HFFc6 (cell line): Measurements from ENCODE around the gene MCC. TPM values are rescaled to one million over a fixed set of nuclear protein-coding genes. Genes with fewer than 3 reads are reported as not detected.

ENCODE experiments used
- DNase-seq: peaks from one replicate; pipeline ENCODE4 v3.0.0-alpha.2; 2018
- H3K27ac Mint-ChIP-seq: 2 replicates; pipeline ENCODE4 v1.8.0; 2020; ENCODE audit warnings: mild to moderate bottlenecking, mixed read lengths
- H3K27me3 Mint-ChIP-seq: 2 replicates; pipeline ENCODE4 v1.8.0; 2021; ENCODE audit warnings: mild to moderate bottlenecking, moderate library complexity, mixed read lengths; ENCODE audit not compliant: insufficient read depth
- H3K36me3 Mint-ChIP-seq: 2 replicates; pipeline ENCODE4 v1.8.0; 2021; ENCODE audit warnings: low read depth, mixed read lengths
- H3K4me1 Mint-ChIP-seq: 2 replicates; pipeline ENCODE4 v1.8.0; 2020; ENCODE audit warnings: low read depth, mixed read lengths
- H3K4me3 Mint-ChIP-seq: 2 replicates; pipeline ENCODE4 v1.8.0; 2020; ENCODE audit warnings: mild to moderate bottlenecking, moderate library complexity, mixed read lengths
- H3K9me3 Mint-ChIP-seq: 2 replicates; pipeline ENCODE4 v1.8.0; 2020; ENCODE audit warnings: mild to moderate bottlenecking, mixed read lengths
- total RNA-seq, 6 experiments: library from RNA; stranded (reverse); fragmentation: NEBNext Ultra II Directional; extraction: Animal tissue kit (Norgen Biotek cat#: 25700); gene quantifications; 2 replicates in 1 of 6; 3 replicates in 5 of 6; pipeline ENCODE4 v1.2.3, GENCODE V29; 2021
- TF ChIP-seq, protein P1 (sequence below): fragments of 200-600 bp; sonication (generic); IDR thresholded peaks from 2 replicates; pipeline ENCODE4 v1.5.0; 2021; ENCODE audit warnings: antibody characterized with exemption, mild to moderate bottlenecking

The MCC gene
- total RNA-seq, 6 experiments from 2014 or later, result 2.5 to 4.9 (median 3.0) TPM

DNA sequence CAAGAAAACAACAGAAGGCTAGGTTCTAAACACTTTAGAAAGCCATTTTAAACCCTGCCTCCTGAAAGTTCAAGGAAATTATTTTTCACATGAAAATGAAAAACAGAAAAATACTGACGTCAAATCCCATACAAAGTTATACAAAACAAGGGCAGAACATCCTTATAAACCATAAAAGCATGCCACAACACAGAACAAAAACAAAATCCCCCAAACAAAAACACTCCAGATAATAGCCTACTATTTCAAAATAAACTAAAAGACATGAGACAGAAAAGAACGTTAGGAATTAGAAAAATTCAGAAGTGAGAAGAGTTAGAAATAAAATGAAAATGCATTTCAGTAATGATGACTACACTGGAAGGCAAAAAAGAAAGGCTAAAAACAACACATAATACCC lies 338.0 kb downstream of the MCC start:
- Mint-ChIP-seq H3K36me3 (no peaks in the 10 kb centered on the region), H3K27me3 (0 out of 2 replicates have a peak, but pooled peaks cover 2% of the 10 kb centered on the region), H3K27ac (no peak overlapping the region), H3K4me3 (no peak overlapping the region), H3K4me1 (peaks cover 45% of the 10 kb centered on the region), H3K9me3 (no peaks in the 10 kb centered on the region)
- TF ChIP-seq, protein P1, sequence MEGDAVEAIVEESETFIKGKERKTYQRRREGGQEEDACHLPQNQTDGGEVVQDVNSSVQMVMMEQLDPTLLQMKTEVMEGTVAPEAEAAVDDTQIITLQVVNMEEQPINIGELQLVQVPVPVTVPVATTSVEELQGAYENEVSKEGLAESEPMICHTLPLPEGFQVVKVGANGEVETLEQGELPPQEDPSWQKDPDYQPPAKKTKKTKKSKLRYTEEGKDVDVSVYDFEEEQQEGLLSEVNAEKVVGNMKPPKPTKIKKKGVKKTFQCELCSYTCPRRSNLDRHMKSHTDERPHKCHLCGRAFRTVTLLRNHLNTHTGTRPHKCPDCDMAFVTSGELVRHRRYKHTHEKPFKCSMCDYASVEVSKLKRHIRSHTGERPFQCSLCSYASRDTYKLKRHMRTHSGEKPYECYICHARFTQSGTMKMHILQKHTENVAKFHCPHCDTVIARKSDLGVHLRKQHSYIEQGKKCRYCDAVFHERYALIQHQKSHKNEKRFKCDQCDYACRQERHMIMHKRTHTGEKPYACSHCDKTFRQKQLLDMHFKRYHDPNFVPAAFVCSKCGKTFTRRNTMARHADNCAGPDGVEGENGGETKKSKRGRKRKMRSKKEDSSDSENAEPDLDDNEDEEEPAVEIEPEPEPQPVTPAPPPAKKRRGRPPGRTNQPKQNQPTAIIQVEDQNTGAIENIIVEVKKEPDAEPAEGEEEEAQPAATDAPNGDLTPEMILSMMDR, result no peak
- no peak for DNase-seq

DNA sequence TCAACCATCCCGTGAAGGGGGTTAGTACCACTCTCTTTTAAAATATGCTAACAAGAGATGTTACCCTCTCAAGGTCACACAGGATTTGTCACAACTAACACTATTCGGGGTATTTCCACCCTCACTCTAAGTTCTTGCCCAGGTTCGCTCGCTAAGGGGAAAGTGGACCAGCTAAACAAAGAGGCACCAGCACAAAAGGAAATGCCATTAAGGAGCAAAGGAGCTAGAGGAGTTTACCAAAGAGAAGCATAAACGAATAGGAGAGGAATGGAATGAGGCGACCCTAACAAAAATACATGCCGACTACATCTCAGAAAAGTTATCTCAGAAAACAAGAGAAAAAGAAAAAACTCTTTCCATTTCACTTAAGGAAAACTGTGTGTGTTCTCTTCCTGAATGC lies 340.7 kb downstream of the MCC start:
- no peaks in the 10 kb centered on the region for H3K9me3 Mint-ChIP-seq
- DNase-seq, result no peak
- H3K27me3 Mint-ChIP-seq, result 0 out of 2 replicates have a peak, but pooled peaks cover 3% of the 10 kb centered on the region
- no peaks in the 10 kb centered on the region for H3K36me3 Mint-ChIP-seq
- TF ChIP-seq, protein P1, result no peak
- no peak overlapping the region for H3K4me3 Mint-ChIP-seq
- no peak overlapping the region; the same call in 1 of the 2 replicates for H3K27ac Mint-ChIP-seq
- H3K4me1 Mint-ChIP-seq, result peaks cover 34% of the 10 kb centered on the region

DNA sequence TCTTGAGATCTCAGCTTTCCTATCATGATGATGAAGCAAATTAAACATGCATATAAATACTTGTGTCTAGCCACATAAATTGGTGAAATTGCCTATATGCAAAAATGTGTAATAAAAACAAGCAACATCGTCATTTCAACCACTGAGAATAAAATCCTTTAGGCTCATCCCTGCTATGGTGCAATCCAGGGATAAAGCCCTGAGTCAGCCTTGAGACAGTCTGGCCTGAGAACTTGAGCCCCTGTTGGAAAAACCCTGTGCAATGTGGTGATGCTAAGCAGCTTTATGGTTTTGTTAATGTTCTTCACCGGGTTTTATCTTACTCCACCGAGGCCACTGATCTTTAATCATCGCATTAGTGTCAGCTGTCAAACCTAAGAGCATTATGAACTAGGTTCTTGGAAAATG lies 341.1 kb downstream of the MCC start:
- Mint-ChIP-seq H3K9me3 (no peaks in the 10 kb centered on the region), H3K36me3 (no peaks in the 10 kb centered on the region), H3K27ac (no peak overlapping the region; the same call in 1 of the 2 replicates), H3K4me3 (no peak overlapping the region), H3K27me3 (0 out of 2 replicates have a peak, but pooled peaks cover 3% of the 10 kb centered on the region), H3K4me1 (peaks cover 39% of the 10 kb centered on the region)
- peak; percentile 78 for DNase-seq
- TF ChIP-seq, protein P1, result no peak

DNA sequence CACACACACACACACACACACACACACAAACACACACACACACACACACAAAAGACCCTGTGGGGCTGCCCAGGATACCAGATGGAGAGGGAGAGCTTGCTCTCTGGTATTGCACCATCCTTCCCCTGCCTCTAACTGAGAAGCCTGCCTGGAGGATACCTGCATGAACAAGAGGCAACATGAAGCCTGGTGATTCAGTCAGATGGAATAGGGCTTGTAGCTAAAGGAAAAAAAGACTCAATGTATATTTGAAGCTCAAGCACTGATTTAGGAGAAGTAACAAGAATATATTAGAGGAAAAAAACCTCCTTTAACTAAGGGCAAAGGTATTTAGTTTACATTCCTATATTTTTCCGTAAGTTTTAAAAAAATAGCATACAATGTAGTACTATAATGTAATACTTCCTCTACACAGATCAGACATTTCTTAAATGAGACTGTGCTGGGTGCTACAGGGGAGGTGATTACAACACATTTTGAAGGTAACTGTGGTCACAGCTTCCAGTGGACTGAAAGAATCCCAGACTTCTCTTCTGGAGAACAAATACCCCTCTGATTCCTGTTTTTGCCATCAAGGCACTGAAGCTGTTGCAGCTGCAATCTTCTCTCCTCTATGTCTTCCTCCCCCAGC lies 342.4 kb downstream of the MCC start:
- peak; percentile 28 for DNase-seq
- Mint-ChIP-seq H3K4me3 (no peak overlapping the region), H3K9me3 (no peaks in the 10 kb centered on the region), H3K27me3 (peaks cover 3% of the 10 kb centered on the region; the same call in 1 of the 2 replicates), H3K27ac (peak overlapping the region; percentile 2; the same call in 1 of the 2 replicates), H3K36me3 (no peaks in the 10 kb centered on the region), H3K4me1 (peaks cover 51% of the 10 kb centered on the region)
- TF ChIP-seq, protein P1, result no peak

DNA sequence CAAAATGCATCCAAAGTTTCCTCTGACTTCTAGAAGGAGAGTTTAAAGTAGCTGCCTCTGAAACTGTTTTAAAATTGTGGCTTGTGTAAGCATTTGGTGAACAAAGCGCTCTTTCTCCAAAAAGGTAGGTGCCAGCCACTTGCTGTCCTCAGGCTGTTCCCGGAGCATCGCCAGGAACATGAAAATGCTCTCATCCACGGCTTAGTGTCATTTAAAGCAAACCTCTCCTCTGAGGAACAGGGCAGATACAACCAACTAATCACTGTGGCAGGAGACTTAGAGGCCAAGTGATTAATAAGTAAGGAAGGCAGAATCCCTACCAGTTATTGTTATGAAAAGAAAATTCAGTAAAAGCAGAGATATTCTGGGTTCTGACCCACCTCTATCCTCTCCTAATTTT lies 346.1 kb downstream of the MCC start:
- TF ChIP-seq, protein P1, result no peak
- H3K4me3 Mint-ChIP-seq, result no peak overlapping the region
- no peak overlapping the region for H3K27ac Mint-ChIP-seq
- no peak for DNase-seq
- H3K27me3 Mint-ChIP-seq, result peaks cover 3% of the 10 kb centered on the region; the same call in 1 of the 2 replicates
- H3K4me1 Mint-ChIP-seq, result peaks cover 41% of the 10 kb centered on the region
- H3K36me3 Mint-ChIP-seq, result no peaks in the 10 kb centered on the region
- H3K9me3 Mint-ChIP-seq, result no peaks in the 10 kb centered on the region
